G401 (cell line): ENCODE data around the gene DNAJC3. TPM values are rescaled to one million over a fixed set of nuclear protein-coding genes. Genes with fewer than 3 reads are reported as not detected.
A peak's percentile ranks its signal among the peaks of the same experiment; 100 is the strongest.
"Not testable (repeated sequence)": the region's sequence is repeated elsewhere in the genome, so short reads cannot be mapped to it uniquely, and the experiment has no call there.

Experiments
- DNase-seq: peaks from one replicate; pipeline ENCODE4 v3.0.0-alpha.2; 2015; ENCODE audit warnings: low spot score
- in situ Hi-C: cut with HindIII; loops from 2 replicates; pipeline ENCODE4 v1.10.0; 2016; ENCODE audit warnings: low sequenced_read_pairs, mixed read lengths
- total RNA-seq: library from RNA; depleted of rRNA; stranded (reverse); fragments of >200 nt; shearing (Covaris generic); gene quantifications from 2 replicates; pipeline ENCODE4 v1.2.3, GENCODE V29; 2014

Gene DNAJC3
- total RNA-seq, 1 experiment from 2014 or later = 27.9 TPM

DNA sequence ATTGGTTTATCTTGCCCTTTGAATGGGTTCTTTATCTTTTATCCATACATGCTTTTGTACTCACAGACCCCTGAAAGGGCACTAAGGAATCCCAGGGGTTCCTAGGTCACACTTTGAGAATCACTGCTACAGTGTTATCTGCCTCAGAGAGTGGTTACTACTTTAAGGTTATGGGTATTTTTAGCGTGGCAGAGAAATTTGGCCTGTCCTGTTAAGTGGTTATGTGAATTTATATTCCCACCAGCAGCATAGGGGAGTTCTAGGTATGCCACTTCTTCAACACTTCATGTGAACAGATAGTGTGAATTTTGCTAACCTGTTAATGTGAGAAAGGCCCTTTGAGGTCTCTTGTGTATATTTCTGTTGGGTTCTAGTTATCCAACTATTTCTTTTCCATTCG is 75.7 kb downstream of the DNAJC3 start:
- no peak for DNase-seq
- in situ Hi-C loops = no loop called here

DNA sequence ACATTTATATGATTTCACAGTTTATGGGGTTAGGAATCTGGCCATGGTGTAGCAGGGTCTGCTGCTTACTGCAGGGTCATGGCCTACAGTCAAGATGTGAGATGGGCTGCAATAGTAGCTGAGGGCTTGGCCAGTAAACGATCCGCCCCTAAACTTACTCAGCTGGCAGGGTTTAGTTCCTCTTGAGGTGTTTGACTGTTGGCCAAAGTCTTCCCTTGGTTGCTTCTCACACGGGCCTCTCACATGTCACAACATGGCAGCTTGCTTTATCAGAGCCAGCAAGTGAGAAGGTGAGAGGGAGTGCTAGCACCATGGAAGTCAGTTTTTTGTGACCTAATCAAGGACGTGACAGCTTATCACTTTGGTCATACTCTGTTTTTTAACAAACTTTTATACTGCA is 77.1 kb downstream of the DNAJC3 start:
- in situ Hi-C loops = no loop called here
- DNase-seq = no peak

- in situ Hi-C loops = no loop called here
- DNase-seq = no peak
These were observed 79.1 kb downstream of the DNAJC3 start for GRCh38 chr13:95756072-95756471.

DNA sequence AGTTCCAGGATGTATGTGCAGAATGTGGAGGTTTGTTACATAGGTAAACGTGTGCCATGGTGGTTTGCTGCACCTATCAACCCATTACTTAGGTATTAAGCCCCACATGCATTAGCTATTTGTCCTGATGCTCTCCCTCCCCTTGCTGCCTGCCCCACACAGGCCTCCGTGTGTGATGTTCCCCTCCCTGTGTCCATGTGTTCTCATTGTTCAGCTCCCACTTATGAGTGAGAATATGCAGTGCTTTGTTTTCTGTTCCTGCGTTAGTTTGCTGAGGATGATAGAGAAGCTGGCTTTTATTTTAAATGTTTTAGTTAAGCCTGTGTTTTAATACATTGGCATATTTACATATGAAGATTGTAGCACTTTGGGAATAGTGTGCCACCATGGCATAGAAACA is 85.7 kb downstream of the DNAJC3 start:
- in situ Hi-C loops, DNase-seq: not testable (repeated sequence)

DNA sequence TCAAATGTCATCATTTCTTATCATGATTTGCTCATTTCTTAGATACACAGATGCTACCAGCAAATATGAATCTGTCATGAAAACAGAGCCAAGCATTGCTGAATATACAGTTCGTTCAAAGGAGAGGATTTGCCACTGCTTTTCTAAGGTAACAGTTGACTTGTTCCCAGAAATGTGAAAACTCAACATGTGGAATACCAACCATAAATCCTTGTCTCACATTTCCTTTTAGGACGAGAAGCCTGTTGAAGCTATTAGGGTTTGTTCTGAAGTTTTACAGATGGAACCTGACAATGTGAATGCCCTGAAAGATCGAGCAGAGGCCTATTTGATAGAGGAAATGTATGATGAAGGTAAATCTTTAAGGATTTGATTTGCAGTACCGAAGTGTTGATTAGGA is 86.7 kb downstream of the DNAJC3 start:
- no peak for DNase-seq
- in situ Hi-C loops = no loop called here

- DNase-seq = no peak
These were observed 95.0 kb downstream of the DNAJC3 start for GRCh38 chr13:95771905-95772304.

DNA sequence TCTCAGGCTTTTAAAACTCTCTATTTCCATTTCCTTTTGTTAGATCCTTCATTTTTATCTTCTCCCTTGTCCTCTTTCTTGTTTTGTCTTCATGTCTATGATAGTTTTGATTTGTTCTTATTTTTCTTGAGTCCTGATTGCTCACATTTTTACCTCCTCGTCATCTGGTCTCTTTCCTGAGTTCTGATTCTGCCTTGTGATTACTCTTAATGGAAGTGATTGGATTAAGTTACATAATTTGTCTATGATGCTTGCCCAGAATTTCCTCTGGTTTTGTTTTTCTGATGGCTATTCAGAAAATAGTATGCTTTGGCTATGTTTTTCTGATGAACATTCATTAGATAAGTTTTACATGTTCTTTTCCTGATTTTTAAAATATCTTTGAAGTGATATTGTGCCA is 102.6 kb downstream of the DNAJC3 start:
- DNase-seq = no peak
- in situ Hi-C loops = no loop called here

More at GRCh38 chr13:95771905-95772304, 95.0 kb downstream of the DNAJC3 start:
- in situ Hi-C loops = no loop called here

- in situ Hi-C loops = no loop called here
- no peak for DNase-seq
These were observed 104.1 kb downstream of the DNAJC3 start for GRCh38 chr13:95781016-95781415.

DNA sequence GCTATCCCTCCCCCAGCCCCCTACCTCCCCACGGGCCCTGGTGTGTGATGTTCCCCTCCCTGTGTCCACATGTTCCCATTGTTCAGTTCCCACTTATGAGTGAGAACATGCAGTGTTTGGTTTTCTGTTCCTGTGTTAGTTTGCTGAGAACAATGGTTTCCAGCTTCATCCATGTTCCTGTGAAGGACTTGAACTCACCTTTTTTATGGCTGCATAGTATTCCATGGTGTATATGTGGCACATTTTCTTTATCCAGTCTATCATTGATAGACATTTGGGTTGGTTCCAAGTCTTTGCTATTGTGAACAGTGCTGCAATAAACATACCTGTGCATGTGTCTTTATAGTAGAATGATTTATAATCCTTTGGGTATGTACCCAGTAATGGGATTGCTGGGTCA is 105.0 kb downstream of the DNAJC3 start:
- DNase-seq, in situ Hi-C loops: not testable (repeated sequence)

DNA sequence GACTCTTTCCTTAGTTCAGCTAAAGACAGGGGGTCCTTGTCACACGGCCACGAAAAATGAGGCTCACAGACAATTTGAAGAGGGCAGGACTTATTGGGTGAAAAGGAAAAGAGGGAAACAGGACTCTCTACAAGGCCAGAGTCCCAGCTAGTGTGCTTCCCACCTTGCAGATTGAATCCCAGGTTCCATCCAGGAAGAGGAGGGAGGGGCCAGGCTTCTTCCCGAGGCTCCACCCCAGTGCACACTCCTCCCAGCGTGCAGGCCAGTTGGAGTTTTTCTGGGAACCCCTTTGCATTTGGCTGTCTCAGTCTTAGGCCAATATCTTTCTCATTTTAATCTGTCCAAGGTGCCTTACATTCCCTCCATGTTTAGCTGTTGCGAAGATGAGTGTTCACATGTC is 106.8 kb downstream of the DNAJC3 start:
- no peak for DNase-seq
- in situ Hi-C loops = no loop called here

GRCh38 chr13:95784161-95784899 is 107.4 kb downstream of the DNAJC3 start:
- in situ Hi-C loops = no loop called here
- no peak for DNase-seq

DNA sequence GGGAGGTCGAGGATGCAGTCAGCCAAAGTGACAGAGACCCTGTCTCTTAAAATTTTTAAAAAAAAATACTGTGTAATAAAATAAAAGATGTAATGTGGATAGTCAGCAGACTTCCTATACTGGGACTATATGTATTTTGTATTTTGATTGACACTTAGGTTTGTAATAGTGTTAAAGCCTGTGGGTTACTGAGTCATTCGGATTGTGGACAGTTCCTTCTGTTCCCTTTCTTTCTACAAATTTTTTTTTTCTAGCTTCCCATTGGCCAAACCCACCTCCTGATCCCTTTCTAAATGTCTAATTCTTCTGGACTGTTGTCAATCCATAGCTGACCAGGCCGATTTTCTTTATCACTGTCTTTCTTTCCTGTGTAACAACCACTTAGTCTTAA is 108.0 kb downstream of the DNAJC3 start:
- in situ Hi-C loops = no loop called here
- DNase-seq = no peak

DNA sequence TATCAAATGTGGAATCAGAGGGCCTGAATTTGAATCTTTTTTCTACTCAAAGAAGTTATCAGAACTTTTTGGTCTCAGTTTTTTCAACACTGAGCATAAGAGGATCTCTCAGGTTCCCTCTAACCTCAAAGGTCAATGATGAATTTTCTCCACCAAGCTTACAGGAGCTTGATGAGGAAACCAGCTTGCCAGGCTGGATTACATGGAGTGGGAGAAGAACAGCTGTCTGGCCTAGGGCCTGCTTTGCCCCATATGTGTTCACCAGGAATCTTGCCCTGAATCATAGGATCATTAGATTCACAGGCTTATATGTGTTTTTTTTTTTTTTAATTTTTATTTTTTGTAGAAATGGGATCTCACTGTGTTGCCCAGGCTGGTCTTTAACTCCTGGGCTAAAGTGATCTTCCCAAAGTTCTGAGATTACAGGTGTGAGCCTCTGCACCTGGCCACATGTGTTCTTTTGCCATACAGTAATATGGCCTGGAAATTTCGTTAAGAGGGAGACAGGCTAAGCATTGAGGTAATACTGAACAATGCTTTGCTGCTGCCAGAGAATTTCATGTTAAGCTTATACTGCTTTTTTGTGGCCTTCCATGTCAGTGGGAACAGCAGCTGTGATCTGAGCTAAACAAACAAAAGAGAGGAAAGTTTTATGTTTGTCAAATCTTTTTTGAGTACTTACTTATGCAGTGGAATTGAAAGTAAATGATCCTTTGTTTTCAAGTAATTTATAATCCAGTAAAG is 110.6 kb downstream of the DNAJC3 start:
- no peak for DNase-seq
- in situ Hi-C loops = no loop called here

DNA sequence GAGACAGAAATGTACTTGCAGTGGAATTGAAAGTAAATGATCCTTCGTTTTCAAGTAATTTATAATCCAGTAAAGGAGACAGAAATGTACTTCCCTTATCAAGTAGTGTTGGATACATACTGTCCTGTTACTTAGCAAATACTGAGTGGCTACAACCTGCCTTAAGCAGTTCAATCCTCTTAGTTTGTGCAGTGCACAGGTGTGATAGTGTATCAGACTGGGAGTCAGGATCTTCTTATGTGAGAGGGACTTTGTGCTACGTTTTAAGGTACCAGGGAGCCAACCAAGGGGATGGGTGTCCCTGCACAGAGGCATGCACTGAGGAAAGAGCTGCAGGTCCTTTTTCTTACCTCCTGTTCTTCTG is 111.1 kb downstream of the DNAJC3 start:
- in situ Hi-C loops = no loop called here
- no peak for DNase-seq

DNA sequence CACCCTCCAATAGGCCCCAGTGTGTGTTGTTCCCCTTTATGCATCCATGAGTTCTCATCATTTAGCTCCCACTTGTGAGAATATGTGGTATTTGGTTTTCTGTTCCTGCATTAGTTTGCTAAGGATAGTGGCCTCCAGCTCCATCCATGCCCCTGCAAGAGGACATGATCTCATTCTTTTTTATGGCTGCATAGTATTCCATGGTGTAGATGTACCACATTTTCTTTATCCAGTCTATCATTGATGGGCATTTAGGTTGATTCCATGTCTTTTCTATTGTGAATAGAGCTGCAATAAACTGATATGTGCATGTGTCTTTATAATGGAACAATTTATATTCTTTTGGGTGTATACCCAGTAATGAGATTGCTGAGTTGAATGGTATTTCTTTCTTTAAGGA is 112.4 kb downstream of the DNAJC3 start:
- DNase-seq, in situ Hi-C loops: not testable (repeated sequence)

- in situ Hi-C loops = no loop called here
- DNase-seq = no peak
These were observed 114.3 kb downstream of the DNAJC3 start for GRCh38 chr13:95791084-95791722.

DNA sequence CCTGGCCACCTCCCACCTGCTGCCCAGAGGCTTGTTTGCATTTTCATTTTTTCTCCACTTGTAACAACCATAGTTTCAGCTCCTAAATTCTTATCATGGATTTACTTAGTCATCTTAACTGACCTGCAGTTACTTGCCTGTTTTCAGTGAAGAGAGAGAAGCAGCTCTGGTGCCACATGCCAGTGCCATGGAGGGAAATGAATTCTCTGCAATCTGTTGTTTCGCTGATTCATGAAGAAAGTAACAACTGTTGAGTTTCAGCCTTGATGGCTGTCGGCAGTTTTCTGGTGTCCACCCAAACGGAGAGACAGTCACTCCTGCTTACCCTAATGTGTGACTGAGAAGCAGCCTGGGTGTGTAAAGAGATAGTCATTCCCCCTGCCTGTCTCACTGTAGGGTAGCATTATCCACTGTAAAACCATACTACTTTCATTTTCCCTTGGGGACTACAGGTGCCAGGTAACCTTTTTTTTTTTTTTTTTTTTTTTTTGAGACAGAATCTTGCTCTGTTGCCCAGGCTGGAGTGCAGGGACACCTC is 116.1 kb downstream of the DNAJC3 start:
- no peak for DNase-seq
- in situ Hi-C loops = no loop called here

DNA sequence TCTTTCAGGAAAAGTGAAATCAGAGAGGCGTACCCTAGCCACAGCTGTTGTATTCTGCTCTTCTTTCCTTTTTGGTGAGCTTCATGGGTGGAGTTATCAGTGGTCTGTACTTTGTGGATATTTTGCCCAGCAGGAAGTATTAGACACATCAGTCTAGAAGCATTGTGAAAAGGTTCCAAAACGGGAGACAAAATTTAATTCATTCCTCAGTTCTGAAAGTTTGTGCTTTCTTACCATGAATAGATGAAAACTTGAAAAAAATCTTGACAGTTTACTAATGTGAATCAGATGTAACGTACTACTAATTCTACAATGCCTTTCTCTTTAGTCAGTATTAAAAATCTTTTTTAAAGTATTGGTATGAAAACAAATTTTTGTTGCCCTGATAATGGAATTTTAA is 116.8 kb downstream of the DNAJC3 start:
- no peak for DNase-seq
- in situ Hi-C loops = no loop called here

DNA sequence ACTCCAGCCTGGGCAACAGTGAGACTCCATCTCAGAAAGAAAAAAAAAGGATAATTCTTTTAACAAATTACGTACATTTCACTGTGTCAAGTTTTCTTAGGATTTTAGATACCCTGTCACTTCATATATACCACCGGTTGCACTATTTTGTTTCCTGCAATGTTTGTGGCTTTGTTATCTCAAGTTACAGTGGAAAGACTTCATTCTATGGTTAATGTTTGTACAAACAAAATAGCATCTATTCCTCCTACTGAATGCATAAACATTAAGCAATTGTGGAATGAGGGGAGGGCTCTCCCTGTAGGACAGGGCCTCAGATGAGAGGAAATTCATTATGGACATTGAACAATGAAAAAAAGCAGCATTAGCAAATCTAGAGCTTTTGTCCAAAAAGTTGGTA is 120.1 kb downstream of the DNAJC3 start:
- in situ Hi-C loops = no loop called here
- DNase-seq = no peak

DNA sequence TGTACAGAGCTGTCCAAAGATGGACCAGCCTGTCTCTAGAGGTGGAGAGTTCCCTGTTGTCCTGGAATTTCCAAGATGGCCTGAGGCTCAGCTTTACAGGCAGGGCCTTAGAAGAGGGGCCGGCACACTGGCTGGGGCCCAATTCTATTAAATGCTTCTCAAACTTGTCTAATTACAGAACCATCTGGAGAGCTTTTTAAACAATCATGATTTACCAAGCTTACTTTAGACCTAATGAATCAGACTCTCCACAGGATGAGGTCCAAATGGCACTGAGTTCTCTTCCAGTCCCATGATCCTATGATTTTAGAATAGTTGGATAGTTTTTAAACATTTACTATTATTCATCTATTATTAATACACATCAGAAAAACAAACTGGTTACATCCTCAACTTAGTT is 123.5 kb downstream of the DNAJC3 start:
- in situ Hi-C loops = no loop called here
- peak; percentile 5 for DNase-seq
